HG02678 (cell line): ENCODE data around the gene SLC7A8.

Experiments used
- ATAC-seq: cut with Tn5 transposase; IDR thresholded peaks from one replicate; pipeline ENCODE4 v1.9.1; 2021; ENCODE audit warnings: mild to moderate bottlenecking, moderate library complexity; ENCODE audit not compliant: unreplicated experiment

Gene SLC7A8

GRCh38 chr14:23136566-23137133 is 46.8 kb downstream of the SLC7A8 start:
- ATAC-seq: no peak

DNA sequence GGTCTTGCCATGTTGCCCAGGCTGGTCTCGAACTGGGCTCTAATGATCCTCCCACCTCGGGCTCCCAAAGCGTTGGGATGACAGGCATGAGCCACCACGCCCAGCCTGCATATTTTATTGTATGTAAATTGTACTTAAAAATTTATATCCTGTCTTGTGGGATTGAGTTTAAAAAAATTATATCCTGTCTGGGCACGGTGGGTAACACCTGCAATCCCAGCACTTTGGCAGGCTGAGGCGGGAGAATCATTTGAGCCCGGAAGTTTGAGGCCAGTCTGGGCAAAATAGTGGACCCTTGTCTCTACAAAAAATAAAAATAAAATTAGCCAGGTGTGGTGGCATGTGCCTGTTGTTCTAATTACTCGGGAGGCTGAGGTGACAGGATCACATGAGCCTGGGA is 50.5 kb downstream of the SLC7A8 start:
- ATAC-seq: no peak

- no peak for ATAC-seq
Observed at GRCh38 chr14:23131482-23131881, 52.0 kb downstream of the SLC7A8 start.

DNA sequence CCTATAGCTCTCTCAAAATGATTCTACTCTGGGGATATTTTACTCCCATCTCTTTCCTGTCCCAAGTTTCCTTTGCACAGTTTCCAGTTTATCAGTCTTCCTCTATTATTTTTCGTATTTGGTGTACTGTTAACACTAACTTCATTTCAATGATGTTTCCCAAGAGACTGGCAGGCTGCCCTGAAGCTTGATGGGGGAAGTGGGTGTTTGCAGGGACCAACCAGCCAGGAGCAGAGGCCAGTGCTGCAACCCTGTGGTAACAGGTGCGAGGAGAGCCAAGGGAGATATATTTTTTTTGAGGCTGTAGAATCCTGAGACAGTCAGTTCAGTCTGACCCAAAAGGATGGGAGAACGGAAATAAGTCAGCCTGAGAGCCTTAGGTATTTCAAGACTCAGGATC is 52.6 kb downstream of the SLC7A8 start:
- ATAC-seq: no peak

GRCh38 chr14:23129759-23130316 is 53.6 kb downstream of the SLC7A8 start:
- no peak for ATAC-seq

GRCh38 chr14:23128969-23129758 is 54.3 kb downstream of the SLC7A8 start:
- ATAC-seq: no peak

GRCh38 chr14:23127861-23128260 is 55.6 kb downstream of the SLC7A8 start:
- ATAC-seq: no peak

DNA sequence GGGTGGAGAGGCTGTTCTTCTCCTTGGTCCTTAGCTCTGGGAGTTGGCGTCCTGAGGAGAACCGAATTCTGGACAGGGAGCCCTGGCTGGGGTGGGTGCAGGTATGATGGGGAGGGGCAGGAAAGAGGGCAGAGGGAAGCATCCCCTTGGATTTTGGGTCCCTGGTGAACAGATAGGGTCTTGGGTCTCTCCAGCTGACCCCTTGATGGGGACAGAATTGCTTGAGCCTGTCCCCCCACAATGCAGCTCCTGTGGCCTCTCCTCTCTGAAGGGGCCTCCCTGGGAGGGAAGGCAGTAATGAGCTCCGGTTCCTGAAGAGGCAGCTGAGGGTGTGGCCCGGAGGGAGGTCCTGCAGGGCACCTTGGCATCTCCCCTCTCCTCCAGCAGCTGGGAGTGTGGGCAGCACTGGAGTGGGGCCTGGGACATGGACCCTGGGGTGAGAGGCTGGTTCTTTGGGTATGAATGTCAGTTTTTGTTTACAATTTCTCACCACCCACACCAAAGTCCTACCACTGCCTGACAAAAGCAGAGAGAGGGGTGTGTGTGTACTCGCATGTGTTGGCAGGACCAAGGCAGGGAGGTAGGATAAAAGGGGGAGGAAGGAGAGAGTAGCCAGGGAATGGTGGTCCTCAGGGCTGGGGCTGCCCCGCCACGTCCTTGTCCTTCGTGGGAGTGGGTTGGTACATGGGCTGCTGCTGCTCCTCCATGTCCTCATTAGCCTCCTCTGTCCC is 56.7 kb downstream of the SLC7A8 start:
- no peak for ATAC-seq

DNA sequence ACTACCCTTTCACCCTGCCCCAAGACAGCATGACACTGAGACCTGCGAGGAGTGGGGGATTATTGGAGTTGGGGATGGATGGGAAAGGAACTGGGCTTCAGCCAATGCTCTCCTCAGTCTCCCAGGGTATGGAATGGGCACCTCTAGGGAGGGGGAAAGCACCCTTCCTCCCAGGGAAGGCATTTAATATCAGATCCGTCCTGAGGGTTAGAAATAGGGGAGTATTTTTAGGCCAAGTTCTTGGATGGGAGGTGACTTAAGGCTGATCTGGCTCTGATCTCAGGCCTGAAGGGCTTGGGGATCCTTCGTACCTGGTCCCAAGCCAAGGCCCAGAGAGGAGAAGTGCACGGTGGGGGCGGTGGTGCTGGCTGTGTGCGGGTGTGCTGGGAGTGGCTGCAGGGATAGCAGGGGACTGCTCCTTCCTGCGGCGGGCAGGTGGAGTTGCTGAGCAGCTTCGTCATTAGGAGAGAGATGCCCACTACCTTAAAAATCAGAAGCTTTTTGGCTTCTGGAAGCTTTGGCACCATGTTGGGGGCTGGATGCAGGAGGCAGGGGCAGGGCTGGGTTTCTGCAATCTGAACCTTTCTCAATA is 57.4 kb downstream of the SLC7A8 start:
- ATAC-seq: no peak

GRCh38 chr14:23125011-23125410 is 58.4 kb downstream of the SLC7A8 start:
- ATAC-seq: no peak

DNA sequence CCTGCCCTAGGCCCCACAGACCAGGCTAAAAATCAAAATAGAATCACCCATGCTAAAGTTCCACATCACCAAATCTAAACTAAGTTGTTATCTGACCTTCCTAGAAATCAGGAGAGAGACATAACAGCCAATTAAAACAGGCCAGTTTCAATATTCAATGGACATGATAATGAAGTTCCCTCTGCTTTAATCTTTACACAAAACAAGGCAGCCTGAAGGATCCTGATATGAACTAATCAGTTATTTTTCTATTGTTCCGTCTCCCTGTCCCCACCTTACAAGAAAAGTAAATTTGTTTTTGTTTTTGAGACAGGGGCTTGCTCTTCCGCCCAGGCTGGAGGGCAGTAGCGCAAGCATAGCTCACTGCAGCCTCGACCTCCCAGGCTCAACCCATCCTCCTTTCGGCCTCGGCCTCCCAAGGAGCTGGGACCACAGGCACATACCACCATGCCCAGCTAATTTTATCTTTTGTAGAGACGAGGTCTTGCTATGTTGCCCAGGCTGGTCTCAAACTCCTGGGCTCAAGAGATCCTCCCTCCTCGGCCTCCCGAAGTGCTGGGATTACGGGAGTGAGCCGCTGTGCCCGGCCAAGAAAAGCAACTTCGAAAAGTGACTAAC is 59.0 kb downstream of the SLC7A8 start:
- no peak for ATAC-seq

DNA sequence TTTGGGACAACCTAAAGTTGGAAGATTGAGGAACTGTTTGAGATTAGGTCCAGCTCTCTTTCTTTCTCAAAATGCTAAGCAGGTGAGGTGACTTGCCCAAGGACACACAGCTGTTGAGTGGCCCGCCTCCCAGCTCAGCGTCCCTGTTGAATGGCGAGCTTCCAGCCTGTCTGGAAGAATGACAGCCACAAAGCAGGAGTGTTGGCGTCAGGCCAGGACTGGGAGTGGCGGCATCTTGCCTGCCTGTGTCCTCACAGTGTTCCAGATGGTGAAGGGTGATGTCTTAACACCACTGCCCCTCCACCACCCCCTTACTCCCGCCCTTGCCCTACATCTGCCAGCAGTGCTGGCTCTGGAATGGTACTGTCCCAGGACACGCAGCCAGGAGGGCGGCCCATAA is 60.0 kb downstream of the SLC7A8 start:
- no peak for ATAC-seq

DNA sequence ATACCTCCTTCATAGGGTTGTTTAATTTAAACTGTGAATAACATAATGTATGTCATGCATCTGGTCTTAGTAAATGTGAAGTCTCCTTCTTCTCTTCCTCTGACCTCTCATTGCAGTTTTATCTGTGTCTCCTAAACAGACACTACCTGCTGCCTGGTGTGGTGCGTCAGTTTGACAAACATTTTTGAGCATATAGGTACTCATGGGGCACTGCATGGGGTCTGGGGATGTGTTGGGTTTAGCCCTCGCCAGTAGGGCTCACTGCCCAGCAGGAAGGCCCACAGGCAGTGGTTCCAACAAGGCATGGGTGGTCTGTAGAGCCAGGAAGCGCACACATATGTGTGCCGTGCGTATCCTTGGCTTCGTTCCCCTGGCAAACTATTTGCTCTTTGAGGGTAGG is 61.4 kb downstream of the SLC7A8 start:
- no peak for ATAC-seq

GRCh38 chr14:23121361-23121771 is 62.1 kb downstream of the SLC7A8 start:
- ATAC-seq: no peak

- ATAC-seq: peak; percentile 76
Observed at GRCh38 chr14:23120541-23121251, 62.8 kb downstream of the SLC7A8 start.

DNA sequence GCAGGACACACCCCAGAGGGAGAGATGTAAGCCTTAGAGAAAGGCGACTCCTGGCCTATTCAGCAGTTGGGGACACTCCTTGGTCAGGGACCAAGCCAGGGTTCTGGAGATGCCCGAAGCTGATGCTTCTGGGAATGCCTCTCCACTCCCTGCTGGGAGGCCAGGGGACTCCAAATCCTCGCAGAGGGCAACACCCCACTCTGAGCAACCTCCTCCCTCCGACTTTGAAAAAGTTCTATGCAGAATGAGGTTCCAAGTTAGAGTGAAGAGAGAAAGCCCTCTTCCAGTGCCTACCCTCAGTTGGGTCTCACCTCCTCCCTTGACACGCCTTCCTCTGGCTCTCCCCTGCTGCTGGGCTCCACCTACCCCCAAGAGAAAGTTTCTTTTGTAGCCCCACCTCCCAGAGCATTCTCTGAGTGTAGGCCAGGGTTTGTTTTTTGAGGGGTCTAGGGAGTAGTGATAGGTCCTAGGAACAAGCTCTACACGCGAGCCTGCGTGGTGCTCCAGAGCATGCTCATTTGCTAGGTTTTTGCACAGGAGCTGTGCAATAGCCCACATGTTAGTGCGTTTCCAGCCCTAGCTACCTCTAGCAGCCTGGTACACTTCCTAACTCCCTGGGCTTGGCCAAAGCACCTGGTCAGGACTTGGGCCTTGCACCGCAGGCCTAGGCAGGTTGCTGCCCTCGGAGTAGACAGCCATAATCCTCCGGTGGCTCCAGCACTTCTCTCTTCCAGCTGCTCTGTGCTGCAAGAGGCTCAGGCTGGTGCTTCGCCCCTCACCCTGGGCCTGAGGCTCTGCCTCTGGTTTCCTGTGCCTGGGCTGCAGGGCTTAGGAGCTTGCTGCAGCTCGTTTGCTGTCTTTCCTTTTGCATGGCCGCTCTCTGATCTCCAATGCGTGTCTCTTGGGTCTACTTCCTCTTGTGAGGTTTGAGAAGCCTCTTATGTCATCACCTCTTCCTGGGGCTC is 63.8 kb downstream of the SLC7A8 start:
- no peak for ATAC-seq

DNA sequence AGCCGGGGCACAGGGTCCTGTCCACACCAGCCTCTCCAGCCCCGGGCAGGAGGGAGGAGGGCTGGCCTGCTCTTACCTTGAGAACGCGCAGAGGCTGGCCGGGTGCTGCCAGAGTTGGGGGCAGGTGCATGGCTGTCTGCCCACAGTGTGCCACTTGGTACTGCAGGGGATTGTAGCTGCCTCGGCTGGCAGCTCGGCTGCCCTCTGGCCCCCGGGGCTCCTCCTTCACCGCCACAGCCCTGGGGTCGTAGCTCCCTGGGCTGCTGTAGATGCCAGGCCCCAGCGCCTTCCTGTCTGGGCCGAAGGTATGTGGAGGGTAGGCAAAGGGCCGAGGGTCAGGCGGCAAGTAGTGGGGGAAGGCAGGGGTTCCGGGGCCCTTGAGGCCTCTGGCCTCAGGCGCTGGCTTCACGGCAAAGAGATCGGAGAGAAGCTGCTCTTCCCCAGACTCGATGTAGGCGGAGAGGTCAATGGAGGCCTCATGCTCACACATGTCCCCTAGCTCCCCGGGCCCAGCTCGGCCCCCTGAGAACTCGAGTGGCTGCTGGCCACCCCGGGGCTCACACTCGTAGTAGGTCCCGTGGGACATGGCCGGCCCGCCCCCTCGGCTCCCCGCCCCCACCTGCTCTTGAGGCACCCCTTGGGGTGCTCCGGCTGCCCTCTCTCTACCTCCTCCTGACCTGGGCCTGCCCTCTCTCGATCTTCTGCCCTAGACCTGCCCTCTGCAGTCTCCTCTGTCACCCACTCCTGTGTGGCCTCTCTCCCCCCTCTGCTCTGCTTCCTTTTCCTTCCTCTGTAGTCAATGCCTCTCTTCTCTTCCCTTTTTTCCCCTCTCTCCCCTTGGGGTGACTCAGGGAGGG is 64.7 kb downstream of the SLC7A8 start, which contains the start of gene CEBPE:
Gene CEBPE (minus strand): TSS at position 750 of the 857 bp plus-strand sequence. CDS start 164 bp downstream, at position 586.
- no peak for ATAC-seq
